Esophagus muscularis mucosa (tissue), 3 donors: Measurements from ENCODE around the gene PRRG1.

Experiments
- POLR2A ChIP-seq: fragments of 450-650 bp; IDR thresholded peaks from one replicate; pipeline ENCODE4 v1.6.1; 2017; ENCODE audit warnings: antibody characterized with exemption, moderate library complexity, mild to moderate bottlenecking, low read depth
- TF ChIP-seq, protein P1 (sequence below), 3 experiments: fragments of 200-600 bp in 2 of 3; fragments of 450-650 bp in 1 of 3; sonication (generic) in 2 of 3; IDR thresholded peaks; one replicate each; pipeline ENCODE4 v1.5.1; 2017 to 2019; ENCODE audit warnings: antibody characterized with exemption in 3 of 3, mild to moderate bottlenecking in 2 of 3, moderate library complexity in 1 of 3

DNA sequence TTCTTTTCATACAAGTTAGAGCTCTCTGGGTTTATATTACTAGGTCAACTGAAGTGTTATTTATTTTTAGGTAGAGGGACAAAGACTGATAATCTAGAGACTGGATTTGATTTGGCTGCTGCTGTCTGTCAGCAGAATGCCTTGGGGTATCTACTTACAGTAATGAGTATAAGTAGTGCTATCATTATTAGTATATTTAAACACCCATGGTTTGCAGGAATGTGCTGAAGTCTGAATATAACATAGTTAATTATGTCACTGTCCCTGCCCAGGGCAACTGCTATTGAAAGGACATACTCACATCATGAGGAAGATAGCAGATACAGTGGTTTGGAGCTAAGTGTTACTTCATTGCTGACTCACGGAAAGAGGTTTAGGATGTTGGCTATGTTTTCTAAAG is 76.2 kb downstream of the PRRG1 start:
- TF ChIP-seq, protein P1, sequence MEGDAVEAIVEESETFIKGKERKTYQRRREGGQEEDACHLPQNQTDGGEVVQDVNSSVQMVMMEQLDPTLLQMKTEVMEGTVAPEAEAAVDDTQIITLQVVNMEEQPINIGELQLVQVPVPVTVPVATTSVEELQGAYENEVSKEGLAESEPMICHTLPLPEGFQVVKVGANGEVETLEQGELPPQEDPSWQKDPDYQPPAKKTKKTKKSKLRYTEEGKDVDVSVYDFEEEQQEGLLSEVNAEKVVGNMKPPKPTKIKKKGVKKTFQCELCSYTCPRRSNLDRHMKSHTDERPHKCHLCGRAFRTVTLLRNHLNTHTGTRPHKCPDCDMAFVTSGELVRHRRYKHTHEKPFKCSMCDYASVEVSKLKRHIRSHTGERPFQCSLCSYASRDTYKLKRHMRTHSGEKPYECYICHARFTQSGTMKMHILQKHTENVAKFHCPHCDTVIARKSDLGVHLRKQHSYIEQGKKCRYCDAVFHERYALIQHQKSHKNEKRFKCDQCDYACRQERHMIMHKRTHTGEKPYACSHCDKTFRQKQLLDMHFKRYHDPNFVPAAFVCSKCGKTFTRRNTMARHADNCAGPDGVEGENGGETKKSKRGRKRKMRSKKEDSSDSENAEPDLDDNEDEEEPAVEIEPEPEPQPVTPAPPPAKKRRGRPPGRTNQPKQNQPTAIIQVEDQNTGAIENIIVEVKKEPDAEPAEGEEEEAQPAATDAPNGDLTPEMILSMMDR (IDR thresholded peaks at IDR 0.05), result no peak
- TF ChIP-seq POLR2A, result no peak
